Right atrium auricular region (tissue), 2 donors: ENCODE measurements around the gene PRR36. TPM values are rescaled to one million over a fixed set of nuclear protein-coding genes. Genes with fewer than 3 reads are reported as not detected.

Experiments used
- DNase-seq: peaks from one replicate; pipeline ENCODE4 v3.0.0-alpha.2; 2019; ENCODE audit warnings: low spot score
- H3K27ac ChIP-seq, 2 donors: fragments of 200-600 bp; sonication (generic); 1 replicate in 1 of 2; 2 replicates in 1 of 2; pipeline ENCODE4 v1.5.1; 2016 to 2019
- H3K27me3 ChIP-seq, 2 donors: fragments of 200-600 bp; sonication (generic); one replicate each; pipeline versions ENCODE4 v1.5.1 to v1.6.0; 2017 to 2019
- H3K36me3 ChIP-seq: fragments of 200-600 bp; sonication (generic); one replicate; pipeline ENCODE4 v1.5.1; 2016
- H3K4me1 ChIP-seq, 2 donors: fragments of 200-600 bp; sonication (generic); one replicate each; pipeline versions ENCODE4 v1.5.1 to v1.6.0; 2017 to 2019
- H3K4me3 ChIP-seq, 2 donors: fragments of 200-600 bp; sonication (generic); 1 replicate in 1 of 2; 2 replicates in 1 of 2; pipeline ENCODE4 v1.5.1; 2017 to 2019; ENCODE audit warnings: mild to moderate bottlenecking in 1 of 2, moderate library complexity in 1 of 2
- H3K9me3 ChIP-seq, 2 donors: fragments of 200-600 bp; sonication (generic); one replicate each; pipeline ENCODE4 v1.5.1; 2019
- CTCF ChIP-seq, 2 donors: fragments of 200-600 bp; sonication (generic); IDR thresholded peaks; one replicate each; pipeline ENCODE4 v1.5.1; 2019; ENCODE audit warnings: antibody characterized with exemption in 2 of 2
- total RNA-seq, 2 donors: library from RNA; depleted of rRNA; stranded (reverse); fragments of >200 nt; gene quantifications; one replicate each; pipeline ENCODE4 v1.1.0, GENCODE V29; 2016

PRR36 gene
- total RNA-seq, 2 donors from 2014 or later, result not detected

DNA sequence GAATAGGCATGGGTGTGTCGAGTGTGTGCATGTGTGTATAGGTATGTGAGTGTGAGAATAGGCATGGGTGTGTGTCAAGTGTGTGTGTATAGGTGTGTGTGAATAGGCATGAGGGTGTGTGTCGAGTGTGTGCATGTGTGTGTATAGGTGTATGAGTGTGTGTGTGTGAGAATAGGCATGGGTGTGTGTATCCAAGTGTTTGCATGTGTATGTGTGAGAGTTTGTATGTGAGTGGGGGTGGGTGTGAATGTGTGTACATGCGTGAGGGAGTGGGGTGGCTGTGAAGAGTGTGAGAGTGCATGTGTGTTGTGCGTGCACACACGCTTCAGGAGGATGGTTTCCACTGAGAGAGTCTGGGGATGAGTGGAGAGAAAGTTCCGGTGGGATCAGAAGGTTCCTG is 30.7 kb downstream of the PRR36 start:
- no peak for TF ChIP-seq CTCF (IDR thresholded peaks at IDR 0.05)
- no peaks in the 10 kb centered on the region for H3K36me3 ChIP-seq
- no peaks in the 10 kb centered on the region for H3K9me3 ChIP-seq
- DNase-seq, result no peak
- H3K27ac ChIP-seq, result no peak overlapping the region
- no peaks in the 10 kb centered on the region for H3K27me3 ChIP-seq
- H3K4me3 ChIP-seq, result no peak overlapping the region
- H3K4me1 ChIP-seq, result no peaks in the 10 kb centered on the region

GRCh38 chr19:7842661-7843294 is 31.4 kb downstream of the PRR36 start:
- no peak for DNase-seq
- Histone ChIP-seq H3K27ac (no peak overlapping the region), H3K9me3 (no peaks in the 10 kb centered on the region), H3K4me3 (no peak overlapping the region), H3K4me1 (no peaks in the 10 kb centered on the region), H3K36me3 (no peaks in the 10 kb centered on the region), H3K27me3 (no peaks in the 10 kb centered on the region)
- TF ChIP-seq CTCF (IDR thresholded peaks at IDR 0.05), result no peak

DNA sequence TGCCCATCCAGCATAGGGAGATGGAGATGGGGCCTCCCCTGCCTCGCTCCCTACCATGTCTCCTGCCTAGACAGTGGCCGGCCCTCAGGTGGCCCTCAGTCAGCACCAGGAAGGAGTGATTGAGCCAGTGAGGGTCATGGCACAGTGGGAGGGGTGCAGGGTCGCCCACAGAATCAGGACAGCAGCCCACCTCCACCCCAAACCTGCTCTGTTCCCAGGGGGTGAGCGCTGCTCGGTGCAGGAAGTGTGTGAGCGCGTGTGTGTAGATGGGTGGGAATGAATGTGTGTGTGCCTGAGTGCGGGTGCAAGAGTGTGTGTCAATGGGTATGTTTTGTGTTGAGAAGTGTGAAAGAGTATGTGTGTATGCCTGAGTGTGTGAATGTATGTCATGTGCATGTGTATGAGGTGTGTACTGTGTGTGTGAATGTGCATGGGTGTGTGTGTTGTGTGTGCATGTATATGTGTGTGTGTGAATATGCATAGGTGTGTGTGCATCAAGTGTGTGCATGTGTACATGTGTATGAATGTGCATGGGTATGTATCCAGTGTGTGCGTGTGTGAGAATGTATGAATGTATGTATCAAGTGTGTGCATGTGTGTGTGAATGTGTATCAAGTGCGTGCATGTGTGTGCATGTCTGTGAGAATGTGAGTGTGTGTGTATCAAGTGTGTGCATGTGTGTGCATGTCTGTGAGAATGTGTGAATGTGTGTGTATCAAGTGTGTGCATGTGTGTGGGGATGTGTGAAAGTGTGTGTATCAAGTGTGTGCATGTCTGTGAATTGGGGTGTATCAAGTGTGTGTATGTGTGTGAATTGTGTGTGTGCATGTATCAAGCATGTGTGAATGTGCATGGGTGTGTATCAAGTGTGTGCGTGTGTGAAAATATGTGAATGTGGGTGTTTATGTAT is 32.2 kb downstream of the PRR36 start:
- H3K9me3 ChIP-seq, result no peaks in the 10 kb centered on the region
- DNase-seq, result no peak
- no peaks in the 10 kb centered on the region for H3K27me3 ChIP-seq
- H3K4me1 ChIP-seq, result no peaks in the 10 kb centered on the region
- no peak for TF ChIP-seq CTCF (IDR thresholded peaks at IDR 0.05)
- H3K36me3 ChIP-seq, result no peaks in the 10 kb centered on the region
- no peak overlapping the region for H3K27ac ChIP-seq
- H3K4me3 ChIP-seq, result no peak overlapping the region

GRCh38 chr19:7840629-7841028 is 33.6 kb downstream of the PRR36 start:
- H3K27ac ChIP-seq, result no peak overlapping the region
- H3K36me3 ChIP-seq, result no peaks in the 10 kb centered on the region
- no peak overlapping the region for H3K4me3 ChIP-seq
- H3K4me1 ChIP-seq, result no peaks in the 10 kb centered on the region
- H3K27me3 ChIP-seq, result no peaks in the 10 kb centered on the region
- no peak for TF ChIP-seq CTCF (IDR thresholded peaks at IDR 0.05)
- H3K9me3 ChIP-seq, result no peaks in the 10 kb centered on the region
- DNase-seq, result no peak

- no peak for TF ChIP-seq CTCF (IDR thresholded peaks at IDR 0.05)
- no peaks in the 10 kb centered on the region for H3K9me3 ChIP-seq
- no peak for DNase-seq
- no peaks in the 10 kb centered on the region for H3K36me3 ChIP-seq
- no peaks in the 10 kb centered on the region for H3K27me3 ChIP-seq
- H3K27ac ChIP-seq, result no peak overlapping the region
- H3K4me1 ChIP-seq, result no peaks in the 10 kb centered on the region
- H3K4me3 ChIP-seq, result no peak overlapping the region
These were observed 34.7 kb downstream of the PRR36 start for GRCh38 chr19:7839476-7839875.
